ENCODE results near the gene ARMS2. TPM values are rescaled to one million over a fixed set of nuclear protein-coding genes. Genes with fewer than 3 reads are reported as not detected.

Gene ARMS2
- total RNA-seq, 2 donors from 2014 or later = not detected

GRCh38 chr10:122484276-122485060 lies 30.0 kb downstream of the ARMS2 start:
- TF ChIP-seq, protein P1, sequence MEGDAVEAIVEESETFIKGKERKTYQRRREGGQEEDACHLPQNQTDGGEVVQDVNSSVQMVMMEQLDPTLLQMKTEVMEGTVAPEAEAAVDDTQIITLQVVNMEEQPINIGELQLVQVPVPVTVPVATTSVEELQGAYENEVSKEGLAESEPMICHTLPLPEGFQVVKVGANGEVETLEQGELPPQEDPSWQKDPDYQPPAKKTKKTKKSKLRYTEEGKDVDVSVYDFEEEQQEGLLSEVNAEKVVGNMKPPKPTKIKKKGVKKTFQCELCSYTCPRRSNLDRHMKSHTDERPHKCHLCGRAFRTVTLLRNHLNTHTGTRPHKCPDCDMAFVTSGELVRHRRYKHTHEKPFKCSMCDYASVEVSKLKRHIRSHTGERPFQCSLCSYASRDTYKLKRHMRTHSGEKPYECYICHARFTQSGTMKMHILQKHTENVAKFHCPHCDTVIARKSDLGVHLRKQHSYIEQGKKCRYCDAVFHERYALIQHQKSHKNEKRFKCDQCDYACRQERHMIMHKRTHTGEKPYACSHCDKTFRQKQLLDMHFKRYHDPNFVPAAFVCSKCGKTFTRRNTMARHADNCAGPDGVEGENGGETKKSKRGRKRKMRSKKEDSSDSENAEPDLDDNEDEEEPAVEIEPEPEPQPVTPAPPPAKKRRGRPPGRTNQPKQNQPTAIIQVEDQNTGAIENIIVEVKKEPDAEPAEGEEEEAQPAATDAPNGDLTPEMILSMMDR (IDR thresholded peaks at IDR 0.05) = no peak
- H3K4me3 ChIP-seq = no peak overlapping the region
- H3K27ac ChIP-seq = no peak overlapping the region
- DNase-seq (ENCODE audit: low spot score) (no peak), ATAC-seq (ENCODE audit: insufficient number of reproducible peaks, low FRiP score, low read depth) (no peak)
- no peaks in the 10 kb centered on the region for H3K9me3 ChIP-seq
- no peaks in the 10 kb centered on the region for H3K27me3 ChIP-seq (replicated peaks; ENCODE audit: insufficient read depth)
- peaks cover 3 to 21% of the 10 kb centered on the region in 2 donors for H3K4me1 ChIP-seq (ENCODE audit: control insufficient read depth in 1 of 2, low read depth in 2 of 2)
- no peaks in the 10 kb centered on the region for H3K36me3 ChIP-seq

- Histone ChIP-seq H3K9me3 (no peaks in the 10 kb centered on the region), H3K4me3 (no peak overlapping the region), H3K36me3 (no peaks in the 10 kb centered on the region), H3K4me1 (ENCODE audit: control insufficient read depth in 1 of 2, low read depth in 2 of 2) (peaks cover 8 to 31% of the 10 kb centered on the region in 2 donors), H3K27me3 (replicated peaks; ENCODE audit: insufficient read depth) (no peaks in the 10 kb centered on the region), H3K27ac (no peak overlapping the region)
- ATAC-seq (ENCODE audit: insufficient number of reproducible peaks, low FRiP score, low read depth) = no peak
- TF ChIP-seq, protein P1 (IDR thresholded peaks at IDR 0.05) = no peak
- DNase-seq (ENCODE audit: low spot score) = no peak
These were observed 31.2 kb downstream of the ARMS2 start for GRCh38 chr10:122485670-122486069.

DNA sequence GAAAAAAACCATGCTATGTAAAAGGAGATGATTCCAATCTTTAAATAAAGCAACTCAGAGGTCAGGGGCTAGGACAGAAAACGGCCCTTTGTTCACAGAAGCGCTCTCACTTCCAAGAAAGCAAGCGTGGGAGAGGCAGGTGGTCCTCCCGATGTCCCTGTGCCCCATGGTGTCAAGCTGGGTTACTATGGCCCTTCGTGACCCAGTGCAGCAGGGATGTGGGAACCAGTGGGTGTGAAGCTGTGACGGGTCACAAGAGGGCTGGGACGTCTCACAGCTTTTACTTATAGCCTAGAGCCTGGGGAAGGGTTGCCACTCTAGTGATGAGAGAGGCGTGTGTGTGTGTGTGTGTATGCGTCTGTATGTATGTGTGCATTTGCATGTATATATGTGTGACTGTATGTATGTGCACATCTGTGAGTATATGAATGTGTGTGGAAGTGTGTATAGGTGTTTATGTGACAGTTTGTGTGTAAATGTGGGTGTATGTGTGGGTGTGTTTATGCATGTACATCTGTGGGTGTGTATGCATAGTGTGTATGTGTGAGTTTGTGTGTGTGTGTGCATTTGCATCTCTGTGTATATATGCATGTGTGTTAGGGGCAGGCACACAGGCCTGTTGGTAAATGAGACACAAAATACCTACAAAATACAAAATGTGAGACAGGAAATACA lies 32.1 kb downstream of the ARMS2 start:
- Histone ChIP-seq H3K4me1 (ENCODE audit: control insufficient read depth in 1 of 2, low read depth in 2 of 2) (peaks cover 17 to 40% of the 10 kb centered on the region in 2 donors), H3K27me3 (replicated peaks; ENCODE audit: insufficient read depth) (no peaks in the 10 kb centered on the region), H3K4me3 (no peak overlapping the region), H3K27ac (no peak overlapping the region), H3K9me3 (no peaks in the 10 kb centered on the region), H3K36me3 (no peaks in the 10 kb centered on the region)
- TF ChIP-seq, protein P1 (IDR thresholded peaks at IDR 0.05) = no peak
- ATAC-seq (ENCODE audit: insufficient number of reproducible peaks, low FRiP score, low read depth) (no peak), DNase-seq (ENCODE audit: low spot score) (no peak)

- Histone ChIP-seq H3K4me1 (ENCODE audit: control insufficient read depth in 1 of 2, low read depth in 2 of 2) (peaks cover 24 to 47% of the 10 kb centered on the region in 2 donors), H3K27ac (no peak overlapping the region), H3K27me3 (replicated peaks; ENCODE audit: insufficient read depth) (no peaks in the 10 kb centered on the region), H3K4me3 (no peak overlapping the region), H3K36me3 (no peaks in the 10 kb centered on the region), H3K9me3 (no peaks in the 10 kb centered on the region)
- no peak for DNase-seq (ENCODE audit: low spot score)
- ATAC-seq (ENCODE audit: insufficient number of reproducible peaks, low FRiP score, low read depth) = no peak
- TF ChIP-seq, protein P1 (IDR thresholded peaks at IDR 0.05) = no peak
These were observed 32.8 kb downstream of the ARMS2 start for GRCh38 chr10:122487174-122487765.

DNA sequence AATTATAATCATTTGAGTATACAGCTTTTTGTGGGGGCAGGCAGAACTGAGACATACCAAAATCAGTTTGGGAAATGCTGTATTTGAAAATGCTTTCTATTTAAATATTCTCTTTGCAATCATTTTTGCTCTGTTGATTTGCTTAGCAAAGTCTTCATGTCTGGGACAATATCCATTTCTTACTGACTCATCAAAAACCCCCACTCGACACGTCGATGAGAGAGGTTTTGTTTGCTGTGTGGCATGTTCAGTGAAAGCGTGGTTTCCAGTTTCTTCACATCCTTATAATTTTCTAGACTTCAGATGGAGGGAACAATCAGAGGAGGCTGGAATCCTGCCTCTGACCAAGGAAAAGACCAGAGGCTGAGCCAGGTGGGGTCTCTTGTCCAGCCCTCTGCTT lies 35.8 kb downstream of the ARMS2 start:
- ATAC-seq (ENCODE audit: insufficient number of reproducible peaks, low FRiP score, low read depth) = no peak
- Histone ChIP-seq H3K27me3 (replicated peaks; ENCODE audit: insufficient read depth) (no peaks in the 10 kb centered on the region), H3K36me3 (no peaks in the 10 kb centered on the region), H3K27ac (peak overlapping the region; percentile 96 to 97), H3K4me1 (ENCODE audit: control insufficient read depth in 1 of 2, low read depth in 2 of 2) (peaks cover 46 to 77% of the 10 kb centered on the region in 2 donors), H3K9me3 (no peaks in the 10 kb centered on the region), H3K4me3 (no peak overlapping the region)
- DNase-seq (ENCODE audit: low spot score) = no peak
- TF ChIP-seq, protein P1 (IDR thresholded peaks at IDR 0.05) = no peak

Data from thoracic aorta (tissue), 2 donors.